GM08714 (cell line): ENCODE results near the gene SLC13A1.
"Not testable (repeated sequence)": the region's sequence is repeated elsewhere in the genome, so short reads cannot be mapped to it uniquely, and the experiment has no call there.

Experiments used
- H3K4me3 ChIP-seq: fragments of 200-500 bp; sonication (Bioruptor generic); 2 replicates; pipeline ENCODE4 v1.5.1; 2014; ENCODE audit warnings: mild to moderate bottlenecking, low read length, inconsistent platforms
- ZNF274 ChIP-seq: IDR thresholded peaks from 2 replicates; pipeline ENCODE4 v1.6.1; 2012; ENCODE audit warnings: mild to moderate bottlenecking, low read depth, low read length

Gene SLC13A1, protein sequence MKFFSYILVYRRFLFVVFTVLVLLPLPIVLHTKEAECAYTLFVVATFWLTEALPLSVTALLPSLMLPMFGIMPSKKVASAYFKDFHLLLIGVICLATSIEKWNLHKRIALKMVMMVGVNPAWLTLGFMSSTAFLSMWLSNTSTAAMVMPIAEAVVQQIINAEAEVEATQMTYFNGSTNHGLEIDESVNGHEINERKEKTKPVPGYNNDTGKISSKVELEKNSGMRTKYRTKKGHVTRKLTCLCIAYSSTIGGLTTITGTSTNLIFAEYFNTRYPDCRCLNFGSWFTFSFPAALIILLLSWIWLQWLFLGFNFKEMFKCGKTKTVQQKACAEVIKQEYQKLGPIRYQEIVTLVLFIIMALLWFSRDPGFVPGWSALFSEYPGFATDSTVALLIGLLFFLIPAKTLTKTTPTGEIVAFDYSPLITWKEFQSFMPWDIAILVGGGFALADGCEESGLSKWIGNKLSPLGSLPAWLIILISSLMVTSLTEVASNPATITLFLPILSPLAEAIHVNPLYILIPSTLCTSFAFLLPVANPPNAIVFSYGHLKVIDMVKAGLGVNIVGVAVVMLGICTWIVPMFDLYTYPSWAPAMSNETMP

DNA sequence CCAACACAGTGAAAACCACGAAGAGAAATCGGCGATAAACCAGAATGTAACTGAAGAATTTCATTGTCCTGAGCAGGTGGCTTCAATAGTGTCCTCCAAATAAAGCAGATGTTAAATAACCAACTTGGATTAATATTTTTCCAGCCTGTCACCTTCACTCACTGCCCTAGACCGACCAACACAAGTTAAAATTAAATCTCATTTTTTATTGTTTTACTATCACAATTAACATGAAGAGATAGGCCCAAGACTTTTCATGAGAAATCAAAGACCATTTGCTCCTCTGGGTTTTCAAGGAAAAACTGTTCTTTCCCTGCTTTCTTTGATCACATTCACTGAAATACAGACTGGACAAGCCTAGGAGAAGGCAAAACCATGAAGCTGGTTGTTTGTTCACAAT lies at the start of gene SLC13A1:
SLC13A1 (minus strand) TSS at position 87 of the 400 bp plus-strand sequence; CDS start at position 64, 23 bp downstream.
- no peak for TF ChIP-seq ZNF274
- no peak within 1 kb of the TSS for H3K4me3 ChIP-seq

- H3K4me3 ChIP-seq, result no peak overlapping the region
- no peak for TF ChIP-seq ZNF274
These were observed 45.0 kb upstream of the SLC13A1 start for GRCh38 chr7:123244768-123245167.

- H3K4me3 ChIP-seq, result no peak overlapping the region
- no peak for TF ChIP-seq ZNF274
These were observed 42.8 kb upstream of the SLC13A1 start for GRCh38 chr7:123242467-123243092.

DNA sequence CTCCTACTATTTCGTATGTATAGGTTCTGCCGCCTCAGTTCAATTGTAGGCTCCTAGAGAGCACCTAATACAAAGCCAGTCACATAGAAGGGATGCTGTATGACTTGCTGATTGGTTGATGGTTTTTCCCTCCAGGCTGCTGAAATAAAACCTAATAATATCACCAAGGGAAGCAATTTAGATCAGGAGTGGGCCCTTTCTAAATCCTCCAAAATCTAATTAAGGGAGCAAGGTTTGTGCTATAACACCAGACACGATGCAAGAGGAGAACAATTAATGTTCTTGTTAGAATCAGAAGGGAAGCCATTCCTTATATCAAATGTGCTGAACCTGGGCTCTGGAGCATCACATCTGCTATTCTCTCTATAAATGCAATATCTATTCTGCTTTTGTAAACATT lies 42.0 kb upstream of the SLC13A1 start:
- no peak overlapping the region for H3K4me3 ChIP-seq
- TF ChIP-seq ZNF274, result no peak

GRCh38 chr7:123231021-123232000 lies 31.5 kb upstream of the SLC13A1 start:
- H3K4me3 ChIP-seq, result no peak overlapping the region
- TF ChIP-seq ZNF274, result no peak

GRCh38 chr7:123230603-123231002 lies 30.8 kb upstream of the SLC13A1 start:
- TF ChIP-seq ZNF274, result no peak
- H3K4me3 ChIP-seq, result no peak overlapping the region

DNA sequence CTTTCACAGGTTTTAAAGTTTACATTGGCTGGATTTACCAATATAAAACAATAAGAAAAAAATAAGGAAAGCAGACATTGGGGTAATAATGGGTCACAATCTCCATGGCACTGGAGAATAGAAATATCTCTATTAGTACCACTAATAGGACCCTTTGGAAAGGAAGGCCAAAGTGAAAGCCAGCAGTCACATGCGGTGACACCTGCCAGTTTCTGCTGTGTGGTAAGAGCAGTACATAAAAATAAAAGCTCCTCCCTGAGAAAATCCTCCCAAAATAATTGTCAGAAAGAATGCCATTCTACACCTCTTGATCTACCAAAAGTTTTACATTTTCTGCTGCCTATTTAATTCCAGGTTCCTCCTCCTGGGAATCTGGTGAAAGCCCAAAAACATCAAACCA lies 30.4 kb upstream of the SLC13A1 start:
- no peak for TF ChIP-seq ZNF274
- no peak overlapping the region for H3K4me3 ChIP-seq

- TF ChIP-seq ZNF274, result no peak
- no peak overlapping the region for H3K4me3 ChIP-seq
These were observed 29.7 kb upstream of the SLC13A1 start for GRCh38 chr7:123229426-123229825.

- H3K4me3 ChIP-seq, result not testable (repeated sequence)
These were observed 27.9 kb upstream of the SLC13A1 start for GRCh38 chr7:123227666-123228065.

GRCh38 chr7:123220396-123220795 lies 20.6 kb upstream of the SLC13A1 start:
- H3K4me3 ChIP-seq, result no peak overlapping the region
- no peak for TF ChIP-seq ZNF274

GRCh38 chr7:123218866-123219265 lies 19.1 kb upstream of the SLC13A1 start:
- no peak for TF ChIP-seq ZNF274
- no peak overlapping the region for H3K4me3 ChIP-seq

DNA sequence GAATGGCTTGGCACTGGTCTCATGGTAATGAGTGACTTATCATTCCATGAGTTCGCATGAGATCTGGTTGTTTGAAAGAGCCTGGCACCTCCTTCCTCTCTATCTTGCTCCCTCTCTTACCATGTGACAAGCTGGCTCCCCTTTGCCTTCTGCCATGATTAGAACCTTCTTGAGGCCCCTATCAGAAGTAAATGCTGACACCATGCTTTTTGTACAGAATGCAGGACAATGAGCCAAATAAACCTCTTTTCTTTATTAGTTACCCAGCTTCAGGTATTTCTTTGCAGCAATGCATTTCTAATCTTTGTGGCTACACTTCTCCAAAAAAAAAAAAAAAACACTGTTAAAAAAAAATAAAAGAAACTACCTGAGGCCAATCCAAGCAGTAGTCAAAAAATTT lies 17.1 kb upstream of the SLC13A1 start:
- no peak overlapping the region for H3K4me3 ChIP-seq
- TF ChIP-seq ZNF274, result no peak

DNA sequence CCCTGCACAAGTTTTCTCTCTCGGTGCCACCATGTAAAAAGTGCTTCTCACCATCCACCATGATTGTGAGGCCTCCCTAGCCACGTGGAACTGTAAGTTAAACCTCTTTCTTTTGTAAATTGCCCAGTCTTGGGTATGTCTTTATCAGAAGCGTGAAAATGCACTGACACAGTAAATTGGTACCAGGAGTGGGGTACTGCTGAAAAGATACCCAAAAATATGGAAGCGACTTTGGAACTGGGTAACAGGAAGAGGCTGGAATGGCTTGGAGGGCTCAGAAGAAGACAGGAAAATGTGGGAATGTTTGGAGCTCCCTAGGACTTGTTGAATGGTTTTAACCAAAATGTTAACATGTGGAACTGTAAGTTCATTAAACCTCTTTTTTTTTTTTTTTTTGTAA lies 15.6 kb upstream of the SLC13A1 start:
- H3K4me3 ChIP-seq, result no peak overlapping the region
- no peak for TF ChIP-seq ZNF274

GRCh38 chr7:123211545-123211944 lies 11.8 kb upstream of the SLC13A1 start:
- TF ChIP-seq ZNF274, result no peak
- no peak overlapping the region for H3K4me3 ChIP-seq
